Heart right ventricle (tissue), 16 donors: ENCODE results near the gene SPRN. TPM values are rescaled to one million over a fixed set of nuclear protein-coding genes. Genes with fewer than 3 reads are reported as not detected.

Experiments used
- ATAC-seq, 8 donors: fragments of 200-7000 bp; cut with Tn5 transposase; one replicate each; pipeline ENCODE4 v1.9.1; 2020; ENCODE audit warnings: mild to moderate bottlenecking in 8 of 8, moderate library complexity in 8 of 8, moderate number of reproducible peaks in 1 of 8
- DNase-seq, 2 donors: peaks; one replicate each; pipeline ENCODE4 v3.0.0-alpha.2; 2020
- H3K27ac ChIP-seq, 10 donors: fragments of 200-600 bp; sonication (generic) in 2 of 10; one replicate each; pipeline versions ENCODE4 v1.5.0 to v1.8.0; 2020 to 2022; ENCODE audit warnings: mild to moderate bottlenecking in 3 of 10
- H3K27me3 ChIP-seq, 7 donors: fragments of 200-600 bp; one replicate each; pipeline ENCODE4 v1.8.0; 2021 to 2022; ENCODE audit warnings: mild to moderate bottlenecking in 2 of 7
- H3K36me3 ChIP-seq, 9 donors: fragments of 200-600 bp; sonication (generic) in 1 of 9; one replicate each; pipeline versions ENCODE4 v1.5.0 to v1.8.0; 2020 to 2022; ENCODE audit warnings: mild to moderate bottlenecking in 2 of 9
- H3K4me1 ChIP-seq, 9 donors: fragments of 200-600 bp; sonication (generic) in 1 of 9; one replicate each; pipeline versions ENCODE4 v1.5.0 to v1.8.0; 2020 to 2022; ENCODE audit warnings: mild to moderate bottlenecking in 4 of 9
- H3K4me3 ChIP-seq, 10 donors: fragments of 200-600 bp; sonication (generic) in 2 of 10; one replicate each; pipeline versions ENCODE4 v1.5.0 to v1.8.0; 2020 to 2022; ENCODE audit warnings: mild to moderate bottlenecking in 7 of 10, moderate library complexity in 2 of 10
- H3K9me3 ChIP-seq, 11 donors: fragments of 200-600 bp in 10 of 11; sonication (generic) in 2 of 11; one replicate each; pipeline versions ENCODE4 v1.5.0 to v1.8.0; 2013 to 2022; ENCODE audit warnings: mild to moderate bottlenecking in 2 of 11, control low read depth in 1 of 11, moderate library complexity in 1 of 11
- CTCF ChIP-seq, 9 donors: fragments of 200-600 bp; sonication (generic) in 2 of 9; IDR thresholded peaks; one replicate each; pipeline versions ENCODE4 v1.5.0 to v1.8.0; 2021 to 2022; ENCODE audit warnings: antibody characterized with exemption in 9 of 9, mild to moderate bottlenecking in 5 of 9, moderate library complexity in 1 of 9
- WGBS, 2 donors: extraction: QIAGEN DNeasy Blood & Tissue Kit; methylation state at CpG; one replicate each; pipeline ENCODE4 v1.1.7; 2013; ENCODE audit warnings: inconsistent platforms in 1 of 2; 5-methylcytosine and 5-hydroxymethylcytosine counted together
- intact Hi-C, 10 donors: fragments of 100-400 bp; cut with DNase I; formaldehyde crosslinking; loops; one replicate each; pipeline versions ENCODE4 v1.11.1 to v1.14.2; 2022
- polyA plus RNA-seq, 2 donors: library from polyadenylated mRNA; stranded (reverse); fragments of 200-250 nt; gene quantifications; one replicate each; pipeline ENCODE4 v1.2.3, GENCODE V29; 2013
- total RNA-seq, 10 donors: library from RNA; stranded (reverse); fragmentation: NEBNext Ultra II Directional in 3 of 10; extraction: Animal tissue kit (Norgen Biotek cat#: 25700) in 3 of 10; gene quantifications; one replicate each; pipeline versions ENCODE4 v1.2.1 to v1.2.4, GENCODE V29; 2021 to 2023
- donor health status: Arrhythmogenic right ventricular cardiomyopathy.
- donor health status: ischemic (EF 13 %, LVEDD 7.1; RV severe dilation, severe dysfunction).
- donor health status: healthy with polysubstance abuse.
- donor health status: DM: no; HTN: yes; CAD: no.
- donor health status: DM: no; HTN: no; CAD: no.
- donor health status: ischemic (EF 25% LVEDD 6.9; RV normal size, moderate dysfunction).
- donor health status: ischemic (EF 25% LVEDD 5.7; RV mildly dilated, moderate dysfunction).
- donor health status: healthy.
- donor health status: DM: yes; HTN: yes; CAD: no.
- donor health status: Ischemic cardiomyopathy.
- donor health status: ischemic (EF 35%, LVEDD 5.7; RV mildly dilated, moderate dysfunction).
- donor health status: nonischemic (EF 11% LVEDD 7.7; RV severe dilation, severe dysfunction).
- donor health status: DM: yes; HTN: yes; CAD: no.
- donor health status: PGD.
- donor health status: ischemic (EF 29% LVEDD 5.4; RV normal size, mild dysfunction).
- donor health status: nonischemic (EF 23%, LVEDD 6.1; RV moderate dilation, normal function).

Gene SPRN
- total and polyA plus RNA-seq, 12 donors: 0.07 to 0.22 (median 0.09) TPM; not detected in 9

DNA sequence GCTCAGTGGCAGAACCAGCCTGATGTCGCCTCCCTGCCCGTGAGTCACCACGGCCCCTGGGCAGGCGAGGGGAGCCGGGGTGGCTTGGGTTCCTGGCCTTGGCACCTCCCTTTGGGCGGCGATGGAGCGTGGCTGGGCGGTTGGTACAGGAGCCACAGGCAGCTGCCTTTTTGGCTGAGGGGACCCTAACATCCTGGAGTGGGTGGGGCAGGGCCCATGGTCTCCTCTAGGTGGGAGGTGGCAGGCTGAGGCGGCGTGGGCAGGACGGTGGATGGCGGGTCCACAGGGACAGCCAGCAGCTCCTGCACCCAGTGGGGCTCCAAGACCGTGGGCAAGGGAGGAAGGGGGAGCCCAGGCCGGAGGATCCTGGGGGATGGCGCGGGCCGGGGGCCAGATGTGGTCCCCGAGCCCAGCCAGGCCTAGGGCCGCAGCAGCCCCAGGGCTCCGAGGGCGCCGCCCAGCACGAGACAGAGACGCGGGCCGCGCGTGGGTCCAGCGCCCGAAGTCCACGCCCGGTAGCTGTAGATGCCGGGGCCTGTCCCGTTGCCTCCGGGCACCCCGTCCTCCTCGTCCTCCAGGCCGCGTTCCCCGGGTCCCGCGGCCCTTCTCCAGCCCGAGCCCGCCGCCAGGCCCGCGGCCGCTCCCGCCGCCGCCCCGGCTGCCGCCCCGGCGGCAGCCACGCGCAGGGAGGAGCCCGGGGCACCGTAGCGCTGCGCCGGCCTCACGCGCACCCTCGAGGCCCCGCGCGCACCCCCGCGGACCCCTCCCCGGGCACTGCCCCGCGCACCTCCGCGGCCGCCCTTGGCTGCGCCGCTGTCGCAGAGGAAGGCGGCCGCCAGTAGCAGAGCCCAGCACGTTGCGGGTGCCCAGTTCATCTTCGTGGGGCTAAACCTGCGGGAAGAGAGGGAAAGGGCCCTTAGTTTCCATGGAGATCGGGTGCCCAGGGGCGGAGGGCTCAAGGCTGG, 1.3 kb downstream of the SPRN start:
- Histone ChIP-seq H3K36me3 (peaks cover 0 to 35% (median 9%) of the 10 kb centered on the region in 9 donors), H3K9me3 (peaks cover 0 to 2% (median 0%) of the 10 kb centered on the region in 11 donors), H3K4me3 (peak overlapping the region in 3 of 10 donors; percentile 12 to 29 (median 18)), H3K27ac (no peak overlapping the region), H3K27me3 (peaks cover 0 to 21% (median 5%) of the 10 kb centered on the region in 7 donors), H3K4me1 (peaks cover 0 to 5% (median 0%) of the 10 kb centered on the region in 9 donors)
- peak in 4 of 8 donors; percentile 7 to 28 (median 24) for ATAC-seq
- peak in 1 of 2 donors; percentile 15 for DNase-seq
- intact Hi-C loops: loop anchor here in 1 of 10 donors (5.0 kb wide), 1 partner anchor 149 kb away; no protein-coding TSS in a partner anchor
- TF ChIP-seq CTCF (IDR thresholded peaks at IDR 0.05): no peak
- 17 to 18% methylated on average over 77 to 88 of the region's 88 CpGs for WGBS, 2 donors

- TF ChIP-seq CTCF (IDR thresholded peaks at IDR 0.05): no peak
- peak in 1 of 8 donors; percentile 8 for ATAC-seq
- peak in 1 of 2 donors; percentile 5 for DNase-seq
- H3K27ac ChIP-seq: no peak overlapping the region
- peaks cover 0 to 39% (median 10%) of the 10 kb centered on the region in 9 donors for H3K36me3 ChIP-seq
- H3K4me1 ChIP-seq: peaks cover 0 to 5% (median 0%) of the 10 kb centered on the region in 9 donors
- intact Hi-C loops: loop anchor here in 1 of 10 donors (5.0 kb wide), 1 partner anchor 150 kb away; no protein-coding TSS in a partner anchor
- H3K4me3 ChIP-seq: no peak overlapping the region
- peaks cover 0 to 21% (median 5%) of the 10 kb centered on the region in 7 donors for H3K27me3 ChIP-seq
- 83 to 85% methylated on average over 16 of the region's 16 CpGs for WGBS, 2 donors
- H3K9me3 ChIP-seq: no peaks in the 10 kb centered on the region
These were observed 2.1 kb downstream of the SPRN start for GRCh38 chr10:133422223-133422806.

DNA sequence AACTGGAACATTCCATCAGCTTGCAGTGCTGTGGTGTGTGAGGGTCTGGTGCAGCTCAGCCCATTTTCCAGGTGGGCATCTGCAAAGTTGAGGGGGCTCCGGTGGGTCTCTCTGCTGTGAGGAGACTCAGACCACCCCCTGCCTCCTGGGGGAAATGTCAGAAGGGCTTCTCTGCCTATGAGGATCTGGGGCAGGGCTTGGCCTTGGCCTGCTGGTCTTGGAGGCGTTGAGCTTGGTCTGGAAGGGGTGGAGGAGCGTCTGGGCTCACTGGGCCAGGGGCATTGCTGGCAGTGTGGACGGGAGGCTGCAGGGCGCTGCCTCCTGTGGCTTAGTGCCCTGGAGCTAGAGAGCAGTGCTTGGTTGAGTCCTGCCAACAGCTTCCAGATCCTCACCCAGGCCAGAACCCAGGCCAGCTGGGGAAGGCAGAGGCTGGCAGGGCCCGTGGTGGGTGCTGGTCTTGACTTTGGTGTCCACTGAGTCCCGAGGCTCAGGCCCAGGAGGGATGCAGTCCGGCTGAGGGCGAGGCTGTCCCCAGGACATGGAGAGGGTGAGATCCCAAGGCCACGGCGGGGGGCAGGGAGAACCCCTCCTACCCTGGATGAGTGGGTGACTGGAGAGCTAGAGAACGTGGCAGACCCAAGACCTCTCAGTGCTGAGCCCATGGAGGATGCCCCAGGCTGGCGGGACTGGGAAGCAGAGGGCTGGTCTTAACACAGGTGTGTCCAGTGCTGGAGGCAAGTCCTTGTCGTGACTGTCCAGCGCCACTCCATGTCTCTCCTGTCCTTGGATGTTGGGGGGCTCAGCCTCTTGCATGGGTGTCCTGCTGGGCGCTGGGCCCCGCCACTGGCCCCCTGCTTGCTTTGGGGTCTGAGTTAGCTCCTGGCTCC, 2.8 kb downstream of the SPRN start:
- Histone ChIP-seq H3K27me3 (peaks cover 0 to 21% (median 5%) of the 10 kb centered on the region in 7 donors), H3K4me3 (no peak overlapping the region), H3K36me3 (peaks cover 0 to 39% (median 10%) of the 10 kb centered on the region in 9 donors), H3K9me3 (no peaks in the 10 kb centered on the region), H3K4me1 (peaks cover 0 to 5% (median 0%) of the 10 kb centered on the region in 9 donors), H3K27ac (no peak overlapping the region)
- intact Hi-C loops: loop anchor here in 1 of 10 donors (5.0 kb wide), 1 partner anchor 151 kb away; no protein-coding TSS in a partner anchor
- peak in 1 of 2 donors; percentile 9 for DNase-seq
- no peak for TF ChIP-seq CTCF (IDR thresholded peaks at IDR 0.05)
- peak in 1 of 8 donors; percentile 12 for ATAC-seq
- WGBS, 2 donors: 77 to 91% methylated on average over 16 to 17 of the region's 17 CpGs
